ENCODE results near the gene MGST2.

- TF ChIP-seq CTCF (IDR thresholded peaks at IDR 0.05) (no peak), POLR2A (IDR thresholded peaks at IDR 0.05) (no peak), POLR2AphosphoS5 (IDR thresholded peaks at IDR 0.05) (no peak)
Observed at GRCh38 chr4:139745111-139745639, 79.6 kb downstream of the MGST2 start.

Measured in prostate gland (tissue), 2 donors.